ENCODE measurements around the gene RNPEP.
"Not testable (repeated sequence)": the region's sequence is repeated elsewhere in the genome, so short reads cannot be mapped to it uniquely, and the experiment has no call there.

Gene RNPEP

DNA sequence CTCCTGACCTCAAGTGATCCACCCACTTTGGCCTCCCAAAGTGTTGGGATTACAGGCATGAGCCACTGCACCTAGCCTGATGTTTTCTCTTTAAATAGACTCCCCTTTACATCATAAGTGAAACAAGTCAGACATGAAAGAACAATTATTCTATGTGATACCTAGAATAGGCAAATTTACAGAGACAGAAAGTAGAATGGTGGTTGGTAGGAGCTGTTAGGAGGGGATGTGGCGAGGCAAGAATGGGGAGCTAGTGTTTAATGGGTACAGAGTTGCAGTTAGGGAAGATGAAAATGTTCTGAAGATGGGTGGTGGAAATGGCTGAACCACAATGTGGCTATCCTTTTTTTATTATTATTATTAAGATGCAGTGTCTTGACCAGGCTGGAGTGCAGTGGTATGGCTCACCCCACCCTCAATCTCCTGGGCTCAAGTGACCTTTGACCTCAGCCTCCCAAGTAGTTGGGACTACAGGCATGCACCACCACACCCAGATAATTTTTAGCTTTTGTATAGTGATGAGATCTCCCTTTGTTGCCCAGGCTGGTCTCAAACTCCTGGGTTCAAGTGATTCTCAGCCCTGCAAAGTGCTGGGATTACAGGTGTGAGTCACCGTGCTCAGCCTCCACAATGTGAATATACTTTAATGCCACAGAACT, 56.4 kb downstream of the RNPEP start:
- FAIRE-seq: no peak

DNA sequence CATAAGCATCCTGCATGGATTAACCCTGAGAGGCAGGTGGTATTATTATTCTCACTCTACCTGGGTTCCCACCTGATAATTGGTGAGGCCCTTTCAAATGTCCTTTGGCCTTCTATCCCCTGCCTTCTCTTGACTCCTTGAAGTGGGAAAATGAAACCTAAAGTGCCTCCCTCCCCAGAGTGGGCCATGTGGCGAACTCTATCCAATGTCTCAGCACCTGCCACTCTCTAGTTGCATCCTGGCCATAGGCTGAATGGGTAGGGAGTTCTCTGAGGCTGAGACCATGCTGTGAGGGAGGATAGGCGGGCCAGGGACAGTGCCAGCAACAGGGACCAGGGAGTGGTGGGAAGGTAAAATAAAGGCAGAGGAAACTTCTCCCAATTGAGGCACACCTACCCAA, 63.3 kb downstream of the RNPEP start:
- no peak for FAIRE-seq

DNA sequence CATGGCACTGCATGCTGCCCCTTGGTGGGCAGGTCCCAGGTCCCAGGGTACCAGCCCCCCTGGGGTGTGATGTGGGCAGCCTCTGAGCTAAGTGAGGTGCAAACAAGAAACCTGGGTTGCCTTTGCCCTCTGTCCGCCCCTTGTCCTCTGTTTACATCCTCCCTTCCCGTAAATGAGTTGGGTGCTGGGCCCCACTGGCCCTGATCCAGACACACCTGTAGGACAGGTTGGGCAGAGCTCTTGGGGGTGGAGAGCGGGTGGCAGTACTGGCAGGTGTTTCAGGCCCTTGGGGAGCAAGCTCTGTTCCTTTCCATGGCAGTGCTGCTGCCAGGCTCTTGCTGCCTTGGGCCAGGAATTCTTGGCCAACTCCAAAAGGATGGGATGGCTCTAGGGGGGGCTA, 63.8 kb downstream of the RNPEP start:
- no peak for FAIRE-seq

DNA sequence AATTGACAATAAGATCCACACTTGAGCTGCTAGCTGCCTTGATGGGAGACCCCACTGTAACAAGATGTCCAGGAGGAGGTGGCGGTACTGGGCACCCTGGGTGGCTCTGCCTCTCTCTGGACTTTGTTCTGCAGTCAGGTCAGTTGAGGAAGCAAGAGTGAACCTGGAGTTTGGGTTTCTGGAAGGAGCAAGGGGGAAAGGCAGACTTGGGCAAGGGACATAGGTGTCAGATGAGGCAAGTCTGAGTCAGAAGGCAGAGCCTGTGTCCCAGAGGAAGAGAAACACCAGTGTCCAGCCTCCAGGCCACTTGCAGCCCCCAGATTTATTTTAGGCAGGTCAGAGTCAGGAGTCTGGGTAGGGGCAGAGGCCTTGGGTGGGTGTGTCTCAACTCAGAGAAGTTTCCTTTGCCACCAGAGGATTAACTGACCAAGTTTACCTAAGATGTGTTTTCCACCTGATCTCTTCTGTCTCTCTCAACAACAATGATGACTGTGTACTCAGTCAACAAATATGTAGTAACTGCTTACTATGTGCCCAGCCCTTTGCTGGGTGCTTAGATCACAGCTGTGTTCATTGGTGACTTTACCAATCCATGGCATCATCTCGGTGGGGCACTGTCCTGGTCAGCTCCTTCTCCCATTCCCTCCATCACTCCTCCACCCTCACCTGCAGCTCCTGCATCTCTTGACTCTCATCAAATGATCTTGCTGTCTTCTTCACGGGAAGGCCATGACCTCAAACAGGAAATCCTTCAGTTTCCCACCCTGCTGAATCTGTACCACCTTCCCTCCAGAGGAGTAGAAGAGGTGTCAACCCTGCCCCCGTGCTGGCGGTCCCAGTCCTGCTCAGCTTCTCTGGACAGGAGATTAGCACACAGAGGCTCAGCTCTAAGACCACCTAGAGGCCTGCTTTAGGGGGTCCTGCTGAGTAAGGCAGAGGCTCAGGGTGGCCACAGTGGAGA, 64.6 kb downstream of the RNPEP start:
- no peak for FAIRE-seq

DNA sequence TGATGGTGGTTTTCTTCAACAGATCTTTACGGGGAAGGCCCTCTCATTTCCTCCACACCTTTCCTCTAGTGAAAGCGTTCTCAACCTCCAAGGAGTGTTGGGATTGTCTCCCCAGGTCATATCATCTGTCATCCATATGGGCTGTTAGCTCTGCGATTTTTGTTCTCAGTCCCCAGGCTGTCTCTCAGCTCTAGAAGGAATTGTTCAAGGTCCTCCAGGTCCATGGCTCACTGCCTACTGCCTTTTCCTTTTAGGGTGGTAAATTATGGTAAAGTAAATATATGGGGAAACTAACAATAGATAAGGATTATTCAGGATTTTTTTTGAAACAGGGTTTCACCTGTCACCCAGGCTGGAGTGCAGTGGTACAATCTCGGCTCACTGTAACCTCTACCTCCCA, 65.5 kb downstream of the RNPEP start:
- FAIRE-seq: no peak

DNA sequence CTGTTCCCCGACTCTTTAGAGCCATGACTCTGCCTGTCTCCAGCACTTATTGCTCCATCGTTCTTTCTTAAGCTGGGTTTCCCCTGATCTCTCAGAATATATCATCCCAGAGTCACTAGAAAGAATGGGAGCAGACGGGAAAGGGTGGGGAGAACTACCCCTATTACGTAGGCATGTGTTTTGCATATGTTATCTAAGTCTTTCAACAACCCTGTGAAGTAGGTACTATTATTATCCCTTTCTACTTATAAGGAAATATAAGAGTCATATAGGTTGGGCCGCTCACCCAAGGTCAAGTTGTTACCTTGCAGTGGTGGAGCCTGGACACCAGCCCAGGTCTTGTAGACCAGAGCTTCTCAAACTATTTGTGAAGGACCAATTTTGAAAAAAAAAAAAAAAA, 66.7 kb downstream of the RNPEP start:
- no peak for FAIRE-seq

DNA sequence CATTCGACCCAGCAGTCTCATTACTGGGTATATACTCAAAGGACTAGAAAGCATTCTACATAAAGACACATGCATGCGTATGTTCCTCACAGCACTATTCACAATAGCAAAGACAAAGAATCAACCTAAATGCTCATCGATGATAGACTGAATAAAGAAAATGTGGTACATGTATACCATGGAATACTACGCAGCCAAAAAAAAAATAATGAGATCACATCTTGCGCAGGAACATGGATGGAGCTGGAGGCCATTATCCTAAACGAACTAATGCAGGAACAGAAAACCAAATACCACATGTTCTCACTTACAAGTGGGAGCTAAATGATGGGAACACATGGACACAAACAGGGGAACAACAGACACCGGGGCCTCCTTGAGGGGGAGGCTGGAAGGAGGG, 71.6 kb downstream of the RNPEP start:
- no peak for FAIRE-seq

DNA sequence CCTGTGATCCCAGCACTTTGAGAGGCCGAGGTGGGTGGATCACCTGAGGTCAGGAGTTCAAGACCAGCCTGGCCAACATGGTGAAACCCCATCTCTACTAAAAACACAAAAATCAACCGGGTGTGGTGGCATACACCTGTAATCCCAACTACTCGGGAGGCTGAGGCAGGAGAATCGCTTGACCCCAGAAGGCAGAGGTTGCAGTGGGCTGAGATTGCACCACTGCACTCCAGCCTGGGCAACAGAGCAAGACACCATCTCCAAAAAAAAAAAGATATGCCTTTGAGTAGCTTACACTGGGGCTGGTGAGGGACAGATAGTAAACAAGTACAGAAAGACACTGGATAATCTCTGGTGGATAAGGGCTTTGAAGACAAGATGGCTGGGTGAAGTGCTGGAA, 72.2 kb downstream of the RNPEP start:
- FAIRE-seq: not testable (repeated sequence)
